ENCODE measurements around the gene CAPZA1. TPM values are rescaled to one million over a fixed set of nuclear protein-coding genes. Genes with fewer than 3 reads are reported as not detected.

Gene CAPZA1
- total RNA-seq, 1 experiment from 2014 or later: 259 TPM

DNA sequence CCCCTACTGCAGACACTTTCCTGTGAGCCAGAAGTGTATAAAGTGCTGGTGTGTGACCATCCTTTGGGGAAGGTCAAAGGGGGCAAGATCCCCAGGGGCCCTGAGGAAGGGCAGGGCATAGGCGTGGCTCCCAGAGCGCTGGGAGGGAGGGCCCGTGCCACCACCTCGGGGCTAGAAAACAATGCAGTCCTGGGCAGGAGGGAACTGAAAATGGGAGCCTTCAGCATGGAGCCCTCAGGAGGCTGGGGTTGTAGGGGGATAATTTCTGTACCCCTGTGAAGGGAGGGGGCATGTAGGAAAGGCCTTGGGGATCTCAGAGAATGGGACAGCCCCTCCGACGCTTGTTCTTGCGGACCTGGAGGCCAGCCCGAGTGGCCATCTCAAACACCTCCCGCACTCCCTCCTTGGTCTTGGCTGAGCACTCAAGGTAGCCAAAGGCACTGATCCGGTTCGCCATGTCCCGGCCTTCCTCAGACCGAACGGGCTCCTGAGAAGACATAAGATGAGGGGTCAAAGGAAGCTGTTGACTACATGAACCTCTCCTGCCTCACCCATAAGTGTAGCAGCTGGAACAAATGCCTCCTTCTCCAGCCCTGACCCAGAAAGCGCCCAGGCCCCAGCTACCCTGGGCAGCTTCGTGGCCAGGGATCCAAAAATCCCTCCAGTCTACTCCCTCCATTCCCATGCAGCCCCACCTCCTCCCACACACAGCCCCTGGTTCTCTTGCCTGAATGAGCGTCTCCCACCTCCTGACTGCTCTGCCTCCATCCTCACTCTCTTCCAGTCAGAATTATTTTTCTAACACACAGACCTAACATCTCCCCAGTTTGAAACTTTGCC is 81.8 kb downstream of the CAPZA1 start:
- no peak for DNase-seq (ENCODE audit: low read depth)

DNA sequence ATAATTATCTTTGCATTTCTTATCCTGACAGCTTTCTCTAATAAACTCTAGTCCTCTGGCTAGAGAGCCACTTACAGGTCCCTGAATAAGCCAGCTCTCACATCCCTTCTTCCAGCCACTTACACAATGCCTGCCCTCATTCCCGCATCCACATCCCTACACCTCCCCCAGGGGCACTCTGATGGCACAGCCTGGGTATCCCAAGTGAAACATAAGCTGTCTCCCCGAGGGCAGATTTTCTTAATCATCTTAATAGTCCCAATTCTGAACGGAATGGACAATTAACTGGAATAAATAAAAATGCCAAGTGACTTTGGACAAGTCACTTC is 82.4 kb downstream of the CAPZA1 start:
- peak; percentile 65 for DNase-seq (ENCODE audit: low read depth)

DNA sequence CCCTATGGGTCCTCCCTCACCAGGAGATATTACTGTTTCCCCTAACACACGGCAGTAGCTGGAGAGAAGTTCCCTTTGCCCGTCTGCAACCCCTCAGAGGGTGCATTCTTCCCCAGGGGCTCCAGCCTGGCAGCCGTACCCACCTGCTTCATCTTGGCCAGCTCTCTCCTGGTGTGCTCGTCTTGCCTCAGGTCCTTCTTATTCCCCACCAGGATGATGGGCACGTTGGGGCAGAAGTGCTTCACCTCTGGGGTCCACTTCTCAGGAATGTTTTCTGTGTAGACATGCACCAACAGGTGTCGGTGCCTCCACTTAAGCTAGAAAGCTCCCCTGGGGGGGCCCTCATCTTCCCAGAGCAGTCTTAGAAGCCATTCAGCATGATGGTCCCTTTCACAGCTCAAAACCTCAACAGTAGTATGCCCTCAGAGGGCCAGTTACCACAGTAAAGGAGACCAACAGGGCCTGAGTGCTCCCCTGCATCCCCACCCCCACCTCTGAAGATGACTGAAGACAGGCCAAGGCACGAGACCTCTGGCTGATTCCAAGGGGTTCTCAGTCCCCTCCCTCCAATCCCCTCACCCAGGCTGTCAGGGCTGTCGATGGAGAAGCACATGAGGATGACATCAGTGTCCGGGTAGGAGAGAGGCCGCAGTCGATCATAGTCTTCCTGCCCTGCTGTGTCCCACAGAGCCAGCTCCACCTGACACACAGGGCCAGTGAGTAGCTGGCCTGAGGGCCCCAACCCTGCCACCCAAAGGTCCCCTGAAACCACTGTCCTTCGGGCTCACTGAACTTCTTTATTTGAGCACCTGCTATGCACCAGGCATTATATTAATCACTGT is 83.0 kb downstream of the CAPZA1 start:
- DNase-seq (ENCODE audit: low read depth): no peak

DNA sequence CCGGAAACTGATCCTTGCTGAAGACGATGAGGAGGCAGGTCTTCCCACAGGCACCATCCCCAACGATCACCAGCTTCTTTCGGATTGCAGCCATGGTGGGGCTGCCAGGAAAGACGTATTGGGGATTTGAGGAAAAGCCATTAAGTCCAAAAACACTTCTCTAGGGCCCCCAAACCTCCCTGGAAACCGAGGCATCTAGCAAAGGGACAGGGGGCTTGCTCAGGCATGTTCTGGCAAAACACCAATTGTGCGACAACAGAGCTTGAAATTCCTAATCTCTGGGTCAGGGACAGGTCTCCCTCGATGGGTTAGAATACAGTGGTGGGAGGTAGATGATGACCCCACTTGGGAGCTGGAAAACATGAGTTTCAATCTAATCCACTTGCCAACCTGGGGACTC is 84.1 kb downstream of the CAPZA1 start:
- DNase-seq (ENCODE audit: low read depth): no peak

DNA sequence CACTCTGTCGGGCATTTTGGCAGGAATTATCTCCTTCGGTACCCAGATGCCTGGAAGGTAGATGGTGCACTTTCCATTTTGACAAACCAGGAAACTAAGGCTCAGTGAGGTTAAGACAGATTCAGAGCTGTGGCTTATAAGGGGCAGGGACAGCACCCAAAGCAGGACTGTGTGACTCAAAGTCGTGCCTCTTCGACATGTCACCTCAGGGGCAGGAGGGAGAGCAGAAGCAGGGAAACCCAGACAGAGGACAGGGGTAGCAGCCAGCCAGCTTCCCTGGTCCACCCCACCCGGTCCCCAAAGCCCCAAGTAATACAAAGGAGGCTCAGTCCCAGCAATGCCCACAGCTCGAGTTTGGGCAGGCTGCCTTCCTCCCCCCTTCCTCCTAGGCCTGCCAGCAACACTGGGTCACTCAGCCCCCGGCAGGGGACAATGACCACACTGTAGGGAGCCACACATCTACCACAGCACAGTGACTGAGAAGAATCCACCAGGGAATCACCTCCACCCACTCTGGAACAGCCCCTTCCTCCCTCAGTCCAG is 84.8 kb downstream of the CAPZA1 start:
- no peak for DNase-seq (ENCODE audit: low read depth)

DNA sequence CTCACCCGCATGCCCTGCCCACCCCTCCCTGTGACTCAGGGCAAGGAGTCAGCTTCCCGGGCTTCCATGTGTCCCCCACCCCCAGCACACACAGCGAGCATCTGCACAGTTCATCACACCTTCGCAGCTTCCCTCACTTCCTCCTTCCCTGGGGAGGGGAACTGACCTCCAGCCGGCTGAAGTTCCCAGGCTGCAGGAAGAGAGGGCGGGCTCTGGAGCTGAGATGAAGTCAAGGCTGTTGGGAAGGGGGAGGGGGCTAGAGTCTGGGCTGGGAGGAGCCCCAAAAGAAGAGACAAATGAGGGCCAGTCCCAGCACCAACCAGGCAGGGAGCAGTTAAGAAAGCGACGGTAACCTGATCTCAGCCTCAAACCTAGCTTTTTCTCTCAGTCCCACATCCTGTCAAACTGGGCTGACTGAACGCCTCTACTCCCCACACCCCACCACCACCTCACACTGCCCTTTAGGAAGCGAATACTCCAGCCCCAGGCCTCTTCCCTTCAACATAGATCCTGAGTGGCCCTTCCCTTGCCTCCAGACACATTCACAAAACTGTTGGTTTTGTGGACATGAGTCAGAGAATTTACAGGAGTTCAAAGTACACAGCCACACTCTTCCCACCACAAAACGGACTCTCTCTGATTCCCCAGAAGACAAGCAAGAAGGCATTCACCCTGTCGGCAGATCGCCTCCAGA is 85.4 kb downstream of the CAPZA1 start:
- DNase-seq (ENCODE audit: low read depth): peak; percentile 99

DNA sequence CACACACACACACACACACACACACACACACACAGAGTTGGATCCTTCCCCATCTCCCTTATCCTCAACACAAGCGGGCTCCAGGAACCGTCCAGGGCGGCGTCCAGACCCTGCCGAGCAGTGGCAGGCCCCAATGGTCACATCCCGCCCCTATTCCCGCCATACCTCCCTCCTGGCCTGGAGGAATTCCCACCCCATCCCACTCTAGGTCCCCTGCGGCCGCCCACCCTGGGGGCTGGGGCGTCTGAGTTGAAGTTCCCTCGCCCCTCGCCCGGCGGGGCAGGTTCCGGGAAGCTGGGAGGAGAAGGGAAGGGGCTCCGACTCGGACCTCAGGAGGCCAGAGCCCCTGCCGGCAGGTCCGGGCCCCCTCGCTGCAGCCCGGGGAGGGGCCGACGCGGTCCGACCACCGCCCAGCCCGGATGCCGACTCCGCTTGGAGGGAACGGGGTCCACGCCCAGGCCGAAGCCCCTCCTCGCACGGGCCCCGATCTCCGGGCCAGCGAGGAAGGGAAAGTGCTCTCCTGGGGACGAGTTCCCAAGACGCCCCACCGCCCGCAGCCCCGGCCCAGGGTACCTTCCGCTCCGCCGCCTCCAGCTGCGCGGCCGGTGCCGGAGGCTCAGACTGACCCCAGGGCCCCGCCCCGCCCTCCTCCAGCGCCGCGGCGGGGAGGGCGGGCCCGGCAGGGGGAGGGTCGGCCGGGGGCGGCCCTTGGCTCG is 87.0 kb downstream of the CAPZA1 start, which contains the start of gene RHOC:
Gene RHOC (minus strand): TSS at position 623 of the 716 bp plus-strand sequence. CDS start 3,328 bp downstream, outside the sequence.
- DNase-seq (ENCODE audit: low read depth): peak; percentile 71

DNA sequence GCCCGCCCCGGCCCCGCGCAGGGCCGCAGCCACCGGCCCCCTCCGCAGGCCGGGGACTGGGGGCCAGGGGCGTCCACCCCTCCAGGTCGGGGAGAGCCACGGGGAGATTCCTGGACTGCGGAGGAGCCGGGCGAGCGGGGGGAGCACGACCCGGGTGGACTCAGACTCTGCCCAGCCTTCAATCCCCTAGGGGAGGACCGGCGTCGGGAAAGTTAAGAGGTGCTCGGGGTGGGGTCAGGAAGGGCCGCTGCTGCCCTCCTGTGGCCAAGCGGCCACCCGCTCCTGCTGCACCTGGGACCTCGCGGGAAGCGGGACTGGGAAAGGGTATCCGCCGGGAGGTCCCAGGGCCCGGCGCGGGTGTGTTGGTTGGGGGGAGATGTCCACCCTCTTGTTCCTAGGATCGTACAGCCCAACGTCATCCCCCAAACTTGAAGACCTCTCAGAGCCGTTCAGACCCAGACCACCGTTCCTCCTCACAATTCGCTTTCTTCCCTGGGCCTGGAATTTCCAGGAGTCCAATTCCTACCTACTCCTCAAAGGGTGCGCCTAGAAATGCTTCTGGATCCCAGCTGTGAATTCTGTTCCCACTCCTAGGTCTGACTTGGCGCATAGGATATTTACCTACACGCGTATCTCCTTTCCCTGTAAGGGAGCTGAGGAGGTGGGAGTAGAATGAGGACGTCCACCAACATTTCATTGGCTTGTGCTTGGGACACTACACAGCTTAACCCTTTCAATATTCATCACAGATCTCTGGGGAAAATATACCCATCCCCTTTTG is 87.8 kb downstream of the CAPZA1 start:
- peak; percentile 90 for DNase-seq (ENCODE audit: low read depth)

DNA sequence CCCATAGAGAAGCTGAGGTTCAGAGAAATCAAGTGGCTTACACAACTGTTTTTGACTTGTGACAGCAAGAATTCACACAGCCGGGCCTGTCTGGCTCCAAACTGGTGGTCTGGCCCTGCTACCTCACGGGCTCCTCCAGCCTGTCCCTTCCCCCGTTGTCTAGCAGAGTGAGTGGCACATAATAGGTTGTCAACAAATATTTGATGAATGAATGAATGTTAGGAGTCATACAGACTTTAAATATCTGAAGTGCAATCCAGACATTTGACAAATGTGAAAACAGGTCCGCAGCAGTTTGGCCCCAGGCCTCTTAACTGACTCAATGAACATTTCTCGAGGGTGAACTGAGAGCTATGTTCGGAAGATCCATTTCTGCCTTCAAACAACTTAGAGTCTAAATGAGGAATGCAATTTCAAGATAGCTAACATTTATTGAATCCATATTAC is 88.4 kb downstream of the CAPZA1 start:
- no peak for DNase-seq (ENCODE audit: low read depth)

DNA sequence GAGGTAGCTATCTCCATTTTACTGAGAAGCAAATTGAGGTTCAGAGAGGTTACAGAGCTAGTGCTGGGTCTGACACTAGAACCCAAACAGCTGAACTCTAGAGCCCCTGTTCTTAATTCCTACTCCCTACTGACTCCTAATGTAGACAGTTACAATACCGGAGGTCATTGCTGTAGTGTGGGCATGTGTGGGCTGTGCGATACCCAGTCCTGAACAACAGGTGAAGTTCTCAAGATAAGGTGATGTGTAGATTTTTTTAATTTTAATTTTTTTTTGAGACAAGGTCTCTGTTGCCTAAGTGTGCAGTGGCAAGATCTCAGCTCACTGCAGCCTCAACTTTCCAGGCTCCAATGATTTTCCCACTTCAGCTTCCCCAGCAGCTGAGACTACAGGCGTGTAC is 88.9 kb downstream of the CAPZA1 start:
- no peak for DNase-seq (ENCODE audit: low read depth)

DNA sequence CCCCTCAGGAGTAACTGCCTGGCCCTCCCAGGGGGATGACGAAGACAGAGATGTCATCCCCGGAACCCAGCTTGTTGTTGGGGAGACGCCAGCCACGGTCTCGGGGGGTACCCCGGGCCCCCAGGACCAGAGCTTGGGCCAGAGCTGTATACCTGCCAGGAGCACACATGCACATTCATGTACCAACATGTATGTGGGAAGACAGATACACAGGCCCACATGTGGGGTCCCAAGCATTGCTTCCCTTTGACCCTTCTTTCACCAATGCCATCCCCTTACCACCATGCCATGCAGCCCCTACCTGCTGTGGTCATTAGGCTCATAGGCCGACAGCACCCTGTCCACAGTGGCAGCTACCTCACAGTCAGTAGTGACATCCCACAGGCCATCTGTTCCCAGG is 90.5 kb downstream of the CAPZA1 start:
- DNase-seq (ENCODE audit: low read depth): no peak

DNA sequence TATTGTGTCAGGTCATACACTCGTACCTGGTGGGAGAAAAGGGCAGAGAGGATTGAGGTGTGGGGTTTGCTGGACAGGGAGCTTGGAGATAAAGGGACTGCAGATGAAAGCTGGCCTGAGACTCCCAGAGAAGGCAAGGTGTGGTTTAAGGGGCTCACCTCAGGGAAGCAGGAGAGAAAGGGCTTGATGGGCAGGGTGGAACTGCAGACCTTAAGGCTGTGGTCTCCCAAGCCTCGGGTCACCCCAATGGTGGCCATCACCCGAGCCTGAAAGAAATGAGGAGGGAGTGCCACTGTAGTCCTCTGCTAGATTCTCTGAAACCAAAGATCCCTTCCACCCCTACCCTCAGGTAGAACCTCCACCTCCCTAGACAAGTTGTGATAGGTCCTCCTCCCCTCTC is 91.0 kb downstream of the CAPZA1 start:
- no peak for DNase-seq (ENCODE audit: low read depth)

DNA sequence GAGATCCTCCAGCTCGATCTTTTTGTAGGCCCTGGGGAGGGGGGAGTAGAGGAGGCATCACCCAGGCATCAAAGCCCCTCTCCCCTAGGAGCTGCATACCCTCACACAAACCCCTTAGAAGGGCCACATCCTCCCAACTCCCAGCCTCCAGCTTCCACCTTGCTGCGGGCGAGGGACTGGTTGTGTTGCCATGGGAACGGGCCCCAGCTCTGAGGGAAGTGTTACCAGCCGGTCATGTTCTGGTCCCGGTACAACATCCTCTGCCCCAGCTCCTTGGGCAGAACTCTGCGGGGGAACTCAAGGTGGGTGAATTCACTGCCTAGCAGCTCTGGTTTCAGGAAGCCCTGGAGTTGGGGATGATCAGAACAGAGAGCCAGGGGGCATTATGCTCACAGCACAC is 91.4 kb downstream of the CAPZA1 start:
- DNase-seq (ENCODE audit: low read depth): no peak

DNA sequence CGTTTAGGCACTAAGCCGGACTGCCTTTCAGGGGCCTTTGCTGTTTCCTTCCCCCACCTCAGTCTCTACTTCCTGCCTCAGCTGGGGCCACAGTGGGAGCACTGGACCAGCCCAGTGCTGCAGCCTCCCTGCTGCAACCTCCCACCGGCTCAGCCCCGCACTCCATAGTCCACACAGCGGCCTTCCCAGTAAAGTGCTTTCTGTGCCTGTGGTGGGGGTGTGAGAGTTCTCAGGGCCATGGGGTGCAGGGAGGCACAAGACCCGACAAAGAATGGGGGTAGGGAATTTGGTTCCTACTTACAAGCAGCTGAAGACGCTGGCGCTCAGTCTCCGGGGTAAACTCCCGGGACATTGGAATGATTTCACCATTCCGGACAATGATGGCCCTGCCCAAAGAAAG is 92.0 kb downstream of the CAPZA1 start:
- DNase-seq (ENCODE audit: low read depth): no peak

DNA sequence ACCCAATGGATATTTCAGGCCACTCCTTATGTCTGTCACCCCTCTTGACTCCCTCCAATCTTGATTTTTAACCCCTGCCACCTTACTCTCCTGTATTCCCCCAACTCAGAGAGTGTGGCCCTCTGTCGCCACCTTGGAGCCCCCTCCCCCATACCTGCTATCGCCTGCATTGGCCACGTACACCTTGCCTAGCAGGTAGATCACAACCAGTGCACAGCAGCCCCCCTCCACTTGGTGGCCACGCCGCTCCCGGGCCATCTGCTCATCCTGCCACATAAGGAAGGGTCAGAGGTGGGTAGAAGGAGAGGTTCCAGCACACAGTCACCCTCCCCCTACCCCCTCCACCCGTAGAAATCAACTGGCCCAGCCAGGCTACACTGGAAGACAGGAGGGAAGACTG is 92.6 kb downstream of the CAPZA1 start:
- DNase-seq (ENCODE audit: low read depth): no peak

DNA sequence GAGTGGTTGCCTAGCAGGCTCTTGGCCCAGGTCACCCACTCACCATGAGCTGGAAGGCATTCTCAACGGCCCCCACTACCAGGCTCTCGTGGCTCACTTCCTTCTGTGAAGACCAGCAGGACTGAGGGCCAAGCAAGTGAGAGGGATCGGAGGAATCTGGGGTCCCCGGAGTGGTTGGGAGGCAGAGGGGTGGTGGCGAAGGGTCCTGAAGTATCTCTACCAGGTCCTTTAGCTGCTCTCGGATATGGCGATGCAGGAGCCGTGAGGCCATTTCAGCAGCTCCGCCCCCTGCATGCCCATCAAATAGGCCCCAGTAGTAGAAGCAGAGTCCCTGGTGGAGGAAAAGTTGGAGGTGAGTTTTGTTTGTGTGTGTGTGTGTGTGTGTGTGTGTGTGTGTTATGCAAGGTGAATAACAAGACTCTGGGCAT is 93.1 kb downstream of the CAPZA1 start:
- DNase-seq (ENCODE audit: low read depth): no peak

DNA sequence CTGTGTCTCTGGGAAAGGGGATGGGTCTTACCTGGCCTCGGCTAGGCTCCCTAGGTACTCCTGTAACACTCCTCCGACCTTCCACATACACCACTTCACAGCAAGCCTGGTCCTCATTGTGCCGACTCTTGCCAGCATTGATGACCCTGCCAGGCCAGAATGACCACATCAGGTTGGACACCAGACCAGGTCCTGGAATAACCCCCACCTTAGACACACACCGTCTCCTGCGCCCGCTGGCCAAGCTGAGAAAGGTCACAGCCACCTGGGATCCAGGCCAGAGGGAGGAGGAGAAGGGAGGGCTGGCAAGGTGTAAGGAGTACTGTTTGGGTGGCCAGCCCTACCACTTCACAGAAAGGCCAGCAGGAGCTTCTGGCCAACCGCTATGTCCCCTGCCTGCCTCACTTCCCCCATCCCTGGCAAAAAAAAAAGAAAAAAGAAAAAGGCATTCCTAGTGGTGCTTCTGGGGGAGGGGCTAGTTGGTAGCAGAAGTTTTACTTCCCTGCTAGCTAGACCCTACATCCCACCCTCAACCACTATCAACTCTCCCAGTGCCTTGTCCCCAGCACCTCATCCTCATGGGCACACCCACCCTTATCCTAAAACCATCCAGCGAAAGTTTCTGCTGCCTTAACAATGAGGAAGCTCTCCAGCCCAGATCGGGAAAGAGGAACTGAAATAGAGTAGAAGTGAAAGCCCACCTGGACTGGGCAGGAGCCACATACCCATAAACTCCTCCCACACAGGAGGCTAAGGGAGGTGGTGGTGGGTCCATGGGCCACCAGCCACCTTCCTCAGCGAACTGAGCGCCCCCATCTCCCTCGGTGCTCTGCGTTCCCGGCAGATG is 94.1 kb downstream of the CAPZA1 start:
- no peak for DNase-seq (ENCODE audit: low read depth)

DNA sequence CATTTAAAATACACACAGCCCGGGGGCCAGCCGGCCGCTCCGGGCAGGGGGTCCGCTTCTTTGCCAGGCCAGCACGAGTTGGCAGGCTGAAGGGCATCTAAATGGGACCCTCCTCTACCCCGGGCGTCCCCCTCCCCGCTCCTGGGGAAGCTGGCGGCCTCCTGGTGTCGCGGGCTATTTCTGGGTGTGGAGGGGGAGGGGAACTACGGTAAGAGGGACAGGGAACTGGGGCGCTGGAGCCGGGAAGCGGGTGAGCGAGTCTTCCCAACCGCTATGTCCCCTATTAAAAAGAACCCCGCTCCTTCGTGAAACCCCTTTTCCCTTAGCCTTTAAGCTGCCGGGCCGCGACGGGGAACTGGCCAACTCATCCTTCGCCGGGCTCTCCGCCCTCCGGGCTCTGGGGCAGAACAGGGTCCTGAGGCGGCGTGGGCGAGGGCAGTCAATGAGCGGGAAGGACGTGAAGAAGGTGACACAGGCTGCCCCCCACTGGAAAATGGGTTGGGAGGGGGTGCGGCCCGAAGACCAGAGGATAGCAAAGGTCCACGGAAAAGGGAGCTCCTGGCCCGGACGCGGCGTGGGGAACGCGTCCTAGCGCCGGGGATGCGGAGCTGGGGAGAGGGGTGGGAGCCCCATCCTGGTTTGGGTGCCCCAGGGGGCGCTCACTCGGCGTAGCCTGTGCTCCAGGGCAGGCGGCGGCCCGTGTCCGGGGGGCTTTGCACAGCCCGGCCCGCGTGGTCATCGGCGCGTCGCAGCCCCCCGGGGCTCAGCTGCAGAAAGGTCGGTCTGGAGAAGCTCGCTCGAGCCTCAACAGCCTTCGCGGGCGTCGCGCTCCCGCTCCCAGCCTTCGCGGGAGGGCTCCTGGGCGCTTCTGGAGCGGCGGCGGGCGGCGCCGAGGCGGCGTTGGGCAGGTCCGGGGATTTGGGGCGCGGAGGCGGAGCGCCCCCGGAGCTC is 95.0 kb downstream of the CAPZA1 start:
- DNase-seq (ENCODE audit: low read depth): peak; percentile 26
